ENCODE results near the gene MAP3K14.

GRCh38 chr17:45276031-45276430, 40.8 kb downstream of the MAP3K14 start:
- TF ChIP-seq CTCF (IDR thresholded peaks at IDR 0.05; ENCODE audit: low read depth, low read length, missing input control) (no peak), YY1 (IDR thresholded peaks at IDR 0.05) (no peak), FOXA1 (IDR thresholded peaks at IDR 0.05) (no peak), MAX (IDR thresholded peaks at IDR 0.05) (no peak), RAD21 (IDR thresholded peaks at IDR 0.05) (no peak), SP1 (IDR thresholded peaks at IDR 0.05) (no peak), ZBTB33 (IDR thresholded peaks at IDR 0.05) (no peak), REST (IDR thresholded peaks at IDR 0.05) (no peak), JUND (IDR thresholded peaks at IDR 0.05) (no peak), EGR1 (IDR thresholded peaks at IDR 0.05; ENCODE audit: low read depth in 2 of 2) (no peak), TAF1 (conservative IDR thresholded peaks at IDR 0.05) (no peak), GABPA (IDR thresholded peaks at IDR 0.05 in 1 of 2, conservative IDR thresholded peaks at IDR 0.05 in 1 of 2) (no peak), HNF4G (IDR thresholded peaks at IDR 0.05) (no peak)
- TF ChIP-seq, protein P1, sequence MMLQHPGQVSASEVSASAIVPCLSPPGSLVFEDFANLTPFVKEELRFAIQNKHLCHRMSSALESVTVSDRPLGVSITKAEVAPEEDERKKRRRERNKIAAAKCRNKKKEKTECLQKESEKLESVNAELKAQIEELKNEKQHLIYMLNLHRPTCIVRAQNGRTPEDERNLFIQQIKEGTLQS (IDR thresholded peaks at IDR 0.05), result no peak

Data from liver (tissue), 3 donors.